ENCODE measurements around the gene TNS1. TPM values are rescaled to one million over a fixed set of nuclear protein-coding genes. Genes with fewer than 3 reads are reported as not detected.
"Not testable (repeated sequence)": the region's sequence is repeated elsewhere in the genome, so short reads cannot be mapped to it uniquely, and the experiment has no call there.

The TNS1 gene
- total RNA-seq, result under 1 TPM; 0.15 to 0.61 TPM

GRCh38 chr2:218002845-218003180, at the start of gene TNS1:
Gene TNS1 (minus strand): TSS chr2:218002995. CDS start chr2:218002872, 123 bp downstream.
- ChIA-PET CTCF (interaction anchor here (1.0 kb wide), 1 partner anchor 9 kb away, joined by 4 read pairs; no protein-coding TSS in a partner anchor), POLR2A (no interaction called here)

DNA sequence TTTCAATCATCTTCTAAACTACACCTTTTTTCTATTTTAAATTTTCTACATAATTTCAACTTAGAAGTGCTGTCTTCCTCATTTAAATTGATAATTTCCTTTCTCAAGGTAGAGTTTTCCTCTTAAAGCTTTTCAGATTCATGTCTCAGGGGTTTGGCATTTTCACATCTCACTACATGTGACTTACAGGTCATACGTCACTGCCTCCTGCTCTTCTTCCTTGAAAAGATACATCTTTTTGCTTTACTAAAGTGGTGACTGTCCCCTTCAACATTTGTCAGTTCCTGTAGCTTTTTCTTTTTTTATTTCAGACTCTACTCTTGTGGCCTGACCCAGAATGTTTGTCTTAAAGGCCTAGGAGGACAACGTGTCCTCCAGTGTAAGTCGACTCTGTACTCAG, 49.1 kb upstream of the TNS1 start:
- ChIA-PET POLR2A (no interaction called here), CTCF (no interaction called here)

DNA sequence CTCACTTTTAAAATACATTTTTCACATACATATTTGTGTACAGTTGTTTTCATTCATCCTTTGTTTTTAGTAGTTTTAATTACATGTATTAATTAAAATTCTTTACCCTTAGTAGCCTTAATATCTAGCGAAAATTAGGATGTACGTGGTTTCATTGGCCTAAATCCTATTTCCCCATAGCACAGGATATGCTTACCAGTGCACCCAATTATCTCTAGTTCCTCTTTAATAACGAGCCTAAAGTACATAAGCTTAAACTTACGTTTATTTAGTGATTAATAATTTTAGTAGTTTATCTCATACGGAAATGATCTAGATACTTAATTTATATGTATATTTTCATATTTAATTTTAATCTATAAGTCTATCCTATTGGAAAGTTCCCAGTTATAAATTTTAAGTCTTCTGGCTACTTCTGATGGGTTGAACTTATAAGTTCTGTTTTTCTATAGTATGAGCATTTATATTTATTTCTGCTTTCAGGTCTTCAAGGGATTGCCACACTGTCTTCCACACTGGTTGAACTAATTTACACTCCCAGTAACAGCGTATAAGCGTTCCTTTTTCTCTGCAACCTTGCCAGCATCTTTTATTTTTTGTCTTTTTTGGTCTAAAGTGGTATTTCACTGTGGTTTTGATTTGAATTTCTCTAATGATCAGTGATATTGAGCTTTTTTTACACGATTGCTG, 44.9 kb upstream of the TNS1 start:
- POLR2A ChIA-PET, result no interaction called here
- CTCF ChIA-PET, result no interaction called here

DNA sequence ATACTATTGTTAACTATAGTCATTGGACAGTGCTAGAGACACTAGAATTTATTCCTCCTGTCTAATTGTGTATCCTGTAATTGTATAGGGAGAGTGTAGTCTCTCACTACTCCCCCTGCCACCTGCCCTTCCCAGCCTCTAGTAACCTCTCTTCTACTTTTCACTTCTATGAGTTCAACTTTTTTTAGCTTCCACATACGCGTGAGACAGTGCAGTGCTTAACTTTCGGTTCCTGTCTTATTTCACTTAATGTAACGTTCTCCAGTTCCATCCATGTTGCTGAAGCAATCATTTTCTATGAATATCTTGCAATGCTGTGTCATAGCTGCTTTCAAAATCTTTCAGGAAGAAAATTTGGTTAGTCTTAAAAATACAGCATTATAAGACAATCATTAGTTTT, 43.4 kb upstream of the TNS1 start:
- CTCF ChIA-PET, result no interaction called here
- POLR2A ChIA-PET, result no interaction called here

- POLR2A ChIA-PET, CTCF ChIA-PET: not testable (repeated sequence)
Observed at GRCh38 chr2:218044599-218044998, 41.8 kb upstream of the TNS1 start.

GRCh38 chr2:218043701-218044109, 40.9 kb upstream of the TNS1 start:
- POLR2A ChIA-PET, result no interaction called here
- CTCF ChIA-PET, result no interaction called here

GRCh38 chr2:218043100-218043499, 40.3 kb upstream of the TNS1 start:
- CTCF ChIA-PET, result no interaction called here
- POLR2A ChIA-PET, result no interaction called here

DNA sequence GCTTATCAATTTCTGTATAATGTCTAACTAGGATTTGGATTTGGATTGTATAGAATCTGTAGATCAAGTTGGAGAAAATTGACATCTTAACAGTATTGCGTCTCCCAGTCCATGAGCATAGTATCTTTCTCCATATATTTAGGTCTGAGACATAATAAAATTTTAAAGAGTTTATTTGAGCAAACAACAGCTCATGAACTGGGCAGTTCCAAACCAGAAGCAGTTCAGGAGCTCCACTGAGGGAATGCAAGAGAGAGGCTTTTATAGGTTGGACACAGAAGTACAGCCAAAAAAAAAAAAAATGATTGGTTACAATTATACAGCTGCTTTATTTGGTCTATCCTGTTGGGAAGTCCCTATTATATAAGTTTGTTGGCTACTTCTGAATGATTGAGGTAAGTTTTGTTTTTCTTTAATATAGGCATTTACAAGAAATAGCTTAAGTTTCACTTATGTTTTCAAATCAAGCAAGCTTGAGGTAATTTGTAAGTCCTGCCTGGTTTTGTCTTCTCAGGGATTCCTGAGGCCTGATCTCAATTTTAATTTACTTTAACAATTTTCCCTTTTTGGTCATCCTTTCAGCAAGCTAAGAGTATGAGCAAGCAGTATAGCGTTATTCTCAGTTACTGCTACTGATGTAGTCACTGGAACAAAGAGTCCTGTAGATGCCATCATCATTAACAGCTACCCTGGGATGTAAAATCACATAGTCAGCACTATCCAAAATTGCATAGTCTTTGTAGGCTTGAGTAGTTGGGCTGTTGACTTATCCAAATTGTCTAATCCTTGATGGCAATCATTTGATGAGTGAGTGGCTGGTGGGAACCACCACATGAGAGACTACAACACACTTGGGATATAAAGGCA, 38.7 kb upstream of the TNS1 start:
- ChIA-PET CTCF (no interaction called here), POLR2A (no interaction called here)

- ChIA-PET POLR2A (no interaction called here), CTCF (no interaction called here)
Observed at GRCh38 chr2:218040883-218041282, 38.1 kb upstream of the TNS1 start.

DNA sequence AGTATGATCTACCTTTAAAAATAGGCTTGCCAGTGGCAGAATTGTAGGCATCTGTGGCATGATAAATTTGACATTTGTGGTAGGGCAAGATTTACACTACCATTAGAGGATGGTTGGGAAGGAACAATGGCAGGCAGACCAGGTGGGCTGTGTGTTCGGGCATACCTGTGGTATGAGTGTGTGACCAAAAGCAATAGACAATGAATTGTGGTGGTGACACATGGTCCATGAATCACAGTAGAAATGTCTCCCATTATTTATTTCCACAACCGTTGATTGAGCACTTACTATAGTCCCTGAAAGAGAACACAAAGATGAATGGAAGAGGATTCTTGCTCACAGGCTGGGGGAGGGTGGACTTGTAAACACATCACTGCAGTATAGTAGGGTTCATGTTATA, 36.4 kb upstream of the TNS1 start:
- ChIA-PET CTCF (no interaction called here), POLR2A (no interaction called here)

DNA sequence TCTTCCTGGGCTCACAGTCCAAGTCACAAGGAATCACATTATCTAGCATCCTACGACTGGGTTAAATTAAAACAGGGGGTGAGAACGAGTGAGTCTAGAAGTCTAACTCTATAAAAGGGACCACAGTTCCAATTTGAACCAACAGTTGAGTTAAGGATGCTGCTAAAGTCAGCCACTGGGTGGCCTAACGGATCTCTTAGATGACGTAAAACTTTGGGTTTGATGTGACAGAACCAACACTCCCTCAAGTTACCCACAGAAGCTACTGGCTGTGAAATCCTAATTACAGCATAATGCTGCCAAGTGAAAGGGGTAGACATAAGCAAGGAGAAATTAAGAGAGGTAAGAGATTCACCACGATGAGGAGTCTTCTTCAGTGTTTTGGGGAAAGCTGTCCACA, 33.6 kb upstream of the TNS1 start:
- POLR2A ChIA-PET, result no interaction called here
- CTCF ChIA-PET, result interaction anchor here (1.0 kb wide), 1 partner anchor 251 kb away, joined by 3 read pairs; no protein-coding TSS in a partner anchor

DNA sequence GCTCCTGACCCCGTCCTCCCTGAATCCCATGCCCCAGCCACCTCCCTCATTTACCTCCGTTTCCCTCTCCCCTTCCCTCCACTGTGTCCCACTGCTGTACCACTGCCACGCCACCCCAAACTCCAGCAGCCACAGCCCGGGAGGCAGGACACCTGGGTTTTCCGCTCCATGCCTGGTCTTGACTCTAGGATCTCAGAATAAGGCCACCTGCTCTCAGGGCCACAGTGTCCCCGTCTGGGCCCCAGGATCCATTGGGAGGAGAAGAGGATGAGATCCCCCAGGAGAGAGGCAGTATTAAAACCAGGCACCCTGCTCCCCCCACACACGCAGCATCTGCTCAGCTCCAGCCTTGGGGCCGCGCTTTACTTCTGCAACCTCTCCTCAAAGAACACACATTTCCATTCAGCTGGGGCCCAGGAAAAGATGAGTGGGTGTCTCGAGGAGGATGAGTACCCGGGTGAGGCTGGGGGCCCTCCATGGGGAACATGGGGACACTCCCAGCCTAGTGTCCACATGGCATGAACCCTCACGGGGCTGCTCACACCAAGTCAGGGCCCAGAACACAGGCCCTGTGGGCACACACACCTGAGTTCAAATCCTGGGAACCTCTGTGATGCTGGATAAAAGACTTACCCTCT, 32.8 kb upstream of the TNS1 start:
- POLR2A ChIA-PET, result no interaction called here

DNA sequence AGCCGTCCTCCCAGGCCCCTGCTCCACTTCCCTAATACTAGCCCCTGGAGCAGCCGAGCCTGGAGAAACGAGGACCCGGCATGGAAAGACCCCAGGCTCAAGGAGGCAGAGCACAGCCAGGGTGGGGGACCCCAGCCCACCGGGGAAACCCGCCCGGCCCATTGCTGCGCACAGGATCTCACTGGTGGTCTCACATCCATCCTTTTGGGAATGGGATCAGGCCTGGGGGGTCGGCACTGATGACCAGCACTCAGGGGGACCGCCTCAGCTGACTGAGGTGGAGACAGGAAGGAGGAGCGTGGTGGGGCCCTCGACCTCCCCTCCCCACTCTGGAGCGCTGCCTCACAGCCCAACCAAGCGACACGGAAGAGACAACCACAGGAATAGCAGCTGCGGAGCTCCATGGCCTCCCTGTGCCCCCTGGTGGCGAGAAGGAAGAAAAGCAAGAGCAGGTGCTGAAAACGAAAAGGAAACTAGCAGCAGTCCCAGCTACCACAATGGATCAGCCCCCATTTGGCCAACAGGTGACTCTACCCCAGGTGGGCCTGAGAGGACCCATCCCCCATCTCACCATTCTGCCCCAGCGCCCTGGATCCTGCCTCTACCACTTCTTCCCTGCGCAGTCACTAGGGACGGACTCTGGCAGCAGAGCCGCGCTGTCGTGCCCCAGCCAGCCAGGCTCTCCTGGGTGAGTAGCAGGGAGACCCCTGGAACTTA, 31.9 kb upstream of the TNS1 start:
- CTCF ChIA-PET, result interaction anchor here (1.1 to 3.8 kb wide), 3 partner anchors 34 to 249 kb away, joined by 3 to 14 read pairs (median 4); partner anchors contain the start of gene RUFY4
- POLR2A ChIA-PET, result not testable (repeated sequence)

More for the DNA sequence above, 32.8 kb upstream of the TNS1 start:
- CTCF ChIA-PET, result interaction anchor here (3.8 kb wide), 1 partner anchor 249 kb away, joined by 14 read pairs; no protein-coding TSS in a partner anchor

GRCh38 chr2:218033590-218034496, 31.0 kb upstream of the TNS1 start:
- ChIA-PET CTCF (interaction anchor here (1.1 to 3.8 kb wide), 3 partner anchors 35 to 248 kb away, joined by 3 to 14 read pairs (median 4); partner anchors contain the start of gene RUFY4), POLR2A (no interaction called here)

DNA sequence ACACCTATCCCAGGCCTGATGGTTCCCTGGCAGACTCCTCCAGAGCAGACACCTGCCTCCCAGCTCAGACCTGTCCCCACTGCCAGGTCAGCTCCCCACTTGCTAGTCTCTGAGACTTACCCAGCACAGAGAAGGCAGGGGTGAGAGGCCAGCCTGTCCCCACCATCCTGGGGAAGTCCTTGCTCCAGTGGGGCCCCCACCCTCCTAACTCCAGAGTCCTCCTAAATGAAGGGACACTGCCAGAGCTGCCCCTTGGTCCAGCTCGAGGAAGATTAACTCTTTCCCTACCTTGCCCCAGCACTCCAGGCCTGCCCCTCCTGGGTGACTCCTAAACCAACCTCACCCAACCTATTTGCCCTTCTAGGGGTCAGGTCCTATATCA, 30.4 kb upstream of the TNS1 start:
- ChIA-PET CTCF (interaction anchor here (1.3 to 3.8 kb wide), 2 partner anchors 244 to 247 kb away, joined by 4 to 14 read pairs; no protein-coding TSS in a partner anchor), POLR2A (no interaction called here)

- ChIA-PET CTCF (interaction anchor here (1.7 to 3.8 kb wide), 2 partner anchors 243 to 246 kb away, joined by 3 to 14 read pairs; no protein-coding TSS in a partner anchor), POLR2A (no interaction called here)
Observed at GRCh38 chr2:218032336-218033171, 29.8 kb upstream of the TNS1 start.

- CTCF ChIA-PET, result interaction anchor here (1.7 to 3.8 kb wide), 2 partner anchors 243 to 246 kb away, joined by 3 to 14 read pairs; no protein-coding TSS in a partner anchor
- POLR2A ChIA-PET, result no interaction called here
Observed at GRCh38 chr2:218031771-218032257, 29.0 kb upstream of the TNS1 start.

DNA sequence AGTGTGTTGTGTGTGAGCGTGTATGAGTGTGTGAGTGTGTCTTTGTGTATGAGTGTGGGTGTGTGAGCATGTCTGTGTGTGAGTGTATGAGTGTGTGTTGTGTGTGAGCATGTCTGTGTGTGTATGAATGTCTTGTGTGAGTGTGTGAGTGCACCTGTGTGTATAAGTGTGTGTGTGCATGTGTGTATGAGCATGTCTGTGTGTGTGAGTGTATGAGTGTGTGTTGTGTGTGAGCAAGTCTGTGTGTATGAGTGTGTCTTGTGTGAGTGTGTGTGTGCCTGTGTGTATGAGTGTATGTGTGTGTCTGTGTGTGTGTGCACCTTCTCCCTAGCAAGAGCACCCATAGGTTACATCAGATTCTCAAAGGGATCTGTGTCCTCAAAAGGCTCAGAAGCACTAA, 28.5 kb upstream of the TNS1 start:
- ChIA-PET CTCF (interaction anchor here (1.7 kb wide), 1 partner anchor 242 kb away, joined by 3 read pairs; no protein-coding TSS in a partner anchor), POLR2A (no interaction called here)
